K562 (cell line): ENCODE measurements around the gene SORCS2. TPM values are rescaled to one million over a fixed set of nuclear protein-coding genes. Genes with fewer than 3 reads are reported as not detected.

ENCODE experiments used
- ATAC-seq: fragments of 200-7000 bp; cut with Tn5 transposase; 3 replicates; pipeline ENCODE4 v1.9.1; 2020; ENCODE audit warnings: moderate library complexity
- BruUV-seq: library from RNA; stranded (reverse); fragments of 400-500 nt; replicated peaks from 2 replicates; lab custom pipeline; 2021; lab: Mats Ljungman, UMichigan
- CTCF ChIA-PET: fragments of 300-600 bp; formaldehyde crosslinking; extraction: SDS; loops from one replicate; lab custom pipeline; 2021; ENCODE audit warnings: low intra/inter-chr PET ratio; lab: Yijun Ruan, JAX
- POLR2A ChIA-PET: fragments of 300-600, 350-650 bp; sonication (Branson Sonifier 250); formaldehyde crosslinking; extraction: SDS; loops from one replicate; lab custom pipeline; 2021; ENCODE audit warnings: antibody characterized with exemption, inconsistent platforms; lab: Yijun Ruan, JAX
- DNase-seq, 4 experiments: peaks; one replicate each; pipeline versions ENCODE4 v3.0.0 to v3.0.0-alpha.2; 2011 to 2018; ENCODE audit warnings: low spot score in 3 of 4, mixed read lengths in 3 of 4; ENCODE audit errors: extremely low read depth in 1 of 4
- FAIRE-seq: peaks from 2 replicates; lab custom pipeline; 2011; peaks lifted over from hg19 to GRCh38; lab: Jason Lieb, UNC
- H2AFZ ChIP-seq: 2 replicates; pipeline ENCODE4 v1.6.0; 2011; ENCODE audit warnings: low read depth, low read length, control low read depth, inconsistent platforms
- H3K27ac ChIP-seq: fragments of 200-600 bp; 3 replicates; pipeline ENCODE4 v1.8.0; 2011; ENCODE audit warnings: low read depth, mild to moderate bottlenecking, control low read depth, inconsistent platforms, low read length, moderate library complexity, mixed read lengths; ENCODE audit errors: extremely low read depth
- H3K27me3 ChIP-seq, 2 experiments: fragments of 300-600 bp in 1 of 2; 2 replicates in 1 of 2; 3 replicates in 1 of 2; pipeline versions ENCODE4 v1.6.0 to v1.8.0; 2011; ENCODE audit warnings: inconsistent platforms in 2 of 2, low read length in 2 of 2, mild to moderate bottlenecking in 1 of 2, mixed read lengths in 1 of 2, moderate library complexity in 1 of 2; ENCODE audit not compliant: control insufficient read depth in 2 of 2, insufficient read depth in 2 of 2
- H3K36me3 ChIP-seq: fragments of 300-600 bp; 3 replicates; pipeline ENCODE4 v1.8.0; 2011; ENCODE audit warnings: mild to moderate bottlenecking, low read length, inconsistent platforms; ENCODE audit not compliant: control insufficient read depth, insufficient read depth
- H3K4me1 ChIP-seq, 2 experiments: fragments of 200-600 bp in 1 of 2; replicated peaks in 1 of 2; 2 replicates in 1 of 2; 3 replicates in 1 of 2; pipeline versions ENCODE4 v1.5.1 to v1.8.0; 2011; ENCODE audit warnings: inconsistent platforms in 2 of 2, low read length in 2 of 2, mild to moderate bottlenecking in 1 of 2, mixed read lengths in 1 of 2, moderate library complexity in 1 of 2; ENCODE audit not compliant: control insufficient read depth in 2 of 2, insufficient read depth in 2 of 2
- H3K4me2 ChIP-seq: 2 replicates; pipeline ENCODE4 v1.6.1; 2011; ENCODE audit warnings: low read length, control low read depth, inconsistent platforms, mixed read lengths; ENCODE audit not compliant: insufficient read depth
- H3K4me3 ChIP-seq: fragments of 200-600 bp; sonication (generic), shearing (Covaris generic); 2 replicates; pipeline ENCODE4 v1.5.1; 2016; ENCODE audit warnings: control low read depth, inconsistent platforms
- H3K79me2 ChIP-seq: fragments of 200-600 bp; 3 replicates; pipeline ENCODE4 v1.8.0; 2011; ENCODE audit warnings: low read length, inconsistent platforms; ENCODE audit not compliant: control insufficient read depth, insufficient read depth
- H3K9ac ChIP-seq, 2 experiments: 2 replicates each; pipeline versions ENCODE4 v1.6.0 to v1.6.1; 2011; ENCODE audit warnings: low read depth in 2 of 2, low read length in 2 of 2, control low read depth in 1 of 2, inconsistent platforms in 1 of 2, mild to moderate bottlenecking in 1 of 2, mixed read lengths in 1 of 2; ENCODE audit not compliant: insufficient read depth in 1 of 2
- H3K9me1 ChIP-seq: one replicate; pipeline ENCODE4 v1.6.0; 2011; ENCODE audit warnings: inconsistent platforms, mild to moderate bottlenecking, low read length, moderate library complexity; ENCODE audit not compliant: control insufficient read depth, insufficient read depth
- H3K9me3 ChIP-seq: replicated peaks from 2 replicates; pipeline ENCODE4 v1.5.1; 2011; ENCODE audit warnings: low read depth, low read length, inconsistent platforms; ENCODE audit not compliant: control insufficient read depth, insufficient read depth
- H4K20me1 ChIP-seq: replicated peaks from 2 replicates; pipeline ENCODE4 v1.6.1; 2011; ENCODE audit warnings: low read length, inconsistent platforms, mixed read lengths; ENCODE audit not compliant: control insufficient read depth, insufficient read depth
- E2F5 ChIP-seq: sonication (generic); formaldehyde crosslinking; IDR thresholded peaks from 2 replicates; pipeline ENCODE4 v1.8.0; 2022; ENCODE audit warnings: mild to moderate bottlenecking, missing genetic modification reagents
- KAT8 ChIP-seq: fragments of 450-650 bp; IDR thresholded peaks from 2 replicates; pipeline ENCODE4 v1.6.1; 2016; ENCODE audit warnings: low read depth, mild to moderate bottlenecking
- ZNF318 ChIP-seq, 2 experiments: fragments of 450-650 bp; IDR thresholded peaks; 2 replicates each; pipeline ENCODE4 v1.6.1; 2016; ENCODE audit warnings: mild to moderate bottlenecking in 2 of 2, borderline replicate concordance in 1 of 2, low read depth in 1 of 2, moderate library complexity in 1 of 2
- ZNF766 ChIP-seq: fragments of 200-800 bp; sonication (Bioruptor generic); conservative IDR thresholded peaks from 2 replicates; pipeline ENCODE4 v1.6.1; 2016; ENCODE audit warnings: missing genetic modification characterization, missing compliant biosample characterization
- WGBS: fragments of 100-300 bp; shearing (Covaris generic); methylation state at CpG from one replicate; pipeline ENCODE4 v1.1.6; 2016; ENCODE audit warnings: low coverage, mixed read lengths; ENCODE audit not compliant: insufficient coverage; ENCODE audit errors: missing lambda C conversion rate; 5-methylcytosine and 5-hydroxymethylcytosine counted together
- in situ Hi-C: fragments of 300-500 bp; cut with MboI; formaldehyde crosslinking; loops from 4 replicates; pipeline ENCODE4 v1.15.0; 2018; ENCODE audit warnings: inconsistent platforms, mixed read lengths
- intact Hi-C: fragments of 100-400 bp; cut with micrococcal nuclease; formaldehyde crosslinking; loops from 2 replicates; pipeline ENCODE4 v1.14.2; 2022
- polyA plus RNA-seq, 8 experiments: library from polyadenylated mRNA; depleted of rRNA in 4 of 8; stranded (reverse) in 5 of 8; unstranded in 3 of 8; fragments of >200 nt; fragmentation: Nextera tagmentation in 2 of 8; fragmentation: Illumina TruSeq in 1 of 8; extraction: Ambion mirVana in 2 of 8; extraction: Trizol in 1 of 8; gene quantifications; 2 replicates each; pipeline versions ENCODE4 v1.2.1 to v1.2.3, GENCODE V29; 2011 to 2014; ENCODE audit warnings: inconsistent platforms in 1 of 8, missing spikeins in 1 of 8
- total RNA-seq, 7 experiments: library from RNA; depleted of rRNA in 6 of 7; stranded (reverse); fragments of >200 nt in 6 of 7; fragmentation: Illumina TruSeq in 2 of 7; extraction: Trizol in 2 of 7; gene quantifications; 2 replicates each; pipeline versions ENCODE4 v1.2.1 to v1.2.3, GENCODE V29; 2011 to 2021; ENCODE audit warnings: low replicate concordance in 1 of 7
- TF ChIP-seq, protein P1 (sequence below): sonication (generic); formaldehyde crosslinking; IDR thresholded peaks from 2 replicates; pipeline ENCODE4 v1.8.0; 2023; ENCODE audit warnings: mild to moderate bottlenecking, missing genetic modification reagents
- TF ChIP-seq, protein P2 (sequence below), 2 experiments: fragments of 200-800 bp in 1 of 2; sonication (Bioruptor generic) in 1 of 2; sonication (generic) in 1 of 2; formaldehyde crosslinking in 1 of 2; IDR thresholded peaks in 1 of 2; conservative IDR thresholded peaks in 1 of 2; 2 replicates each; pipeline versions ENCODE4 v1.5.0 to v1.6.1; 2016 to 2020; ENCODE audit warnings: missing compliant biosample characterization in 1 of 2, missing genetic modification characterization in 1 of 2, missing genetic modification reagents in 1 of 2

Gene SORCS2
- total and polyA plus RNA-seq, 9 of the 15 experiments (the other 6 are each of a cell fraction or from before 2014, with no cell fraction given): not detected

DNA sequence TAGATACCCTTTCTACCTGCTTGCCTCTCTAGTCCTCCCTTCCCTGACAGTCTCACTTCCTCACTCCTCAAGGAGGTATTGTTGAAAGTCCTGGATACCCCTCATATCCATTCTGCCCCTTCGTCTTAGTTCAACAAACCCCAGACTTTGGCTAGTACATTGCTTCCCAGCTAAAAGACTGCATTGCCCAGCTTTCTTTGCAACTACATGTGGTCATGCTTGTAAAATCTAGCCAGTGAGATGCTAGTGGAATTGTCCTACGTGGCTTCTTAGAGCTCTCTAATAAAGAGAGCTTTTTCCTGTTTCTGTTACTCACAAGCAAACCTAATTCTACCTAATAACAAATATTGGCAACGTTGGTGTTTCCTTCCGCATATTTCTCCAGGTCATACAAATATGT, 480.3 kb downstream of the SORCS2 start:
- ChIA-PET CTCF (no interaction called here), POLR2A (interaction anchor here (0.9 to 1.2 kb wide), 2 partner anchors 9 to 11 kb away, joined by 3 to 4 read pairs; no protein-coding TSS in a partner anchor)
- DNase-seq (no peak), FAIRE-seq (no peak), ATAC-seq (no peak)
- no peaks in the 10 kb centered on the region for H4K20me1 ChIP-seq
- H3K36me3 ChIP-seq: no peaks in the 10 kb centered on the region
- no peaks in the 10 kb centered on the region for H3K9me3 ChIP-seq
- no peaks in the 10 kb centered on the region for H3K4me1 ChIP-seq
- intact Hi-C loops: no loop called here
- no peak overlapping the region for H3K4me3 ChIP-seq
- peaks cover 3 to 17% of the 10 kb centered on the region in 2 experiments; a peak in 3 of 5 replicates for H3K27me3 ChIP-seq
- no peak overlapping the region for H3K9ac ChIP-seq
- H3K27ac ChIP-seq: no peak overlapping the region
- BruUV-seq: no TSS peak
- H2AFZ ChIP-seq: no peak overlapping the region
- no peaks in the 10 kb centered on the region for H3K79me2 ChIP-seq
- in situ Hi-C loops: no loop called here
- no peak overlapping the region for H3K4me2 ChIP-seq
- 0% methylated on average over 4 of the region's 4 CpGs for WGBS
- H3K9me1 ChIP-seq: no peaks in the 10 kb centered on the region
- TF ChIP-seq ZNF766 (CRISPR knock-in tag) (no peak), ZNF318 (IDR thresholded peaks at IDR 0.05; ENCODE audit: borderline replicate concordance in 1 of 2, low read depth in 1 of 2) (no peak), E2F5 (CRISPR knock-in tag) (no peak), KAT8 (no peak)
- TF ChIP-seq, protein P1, sequence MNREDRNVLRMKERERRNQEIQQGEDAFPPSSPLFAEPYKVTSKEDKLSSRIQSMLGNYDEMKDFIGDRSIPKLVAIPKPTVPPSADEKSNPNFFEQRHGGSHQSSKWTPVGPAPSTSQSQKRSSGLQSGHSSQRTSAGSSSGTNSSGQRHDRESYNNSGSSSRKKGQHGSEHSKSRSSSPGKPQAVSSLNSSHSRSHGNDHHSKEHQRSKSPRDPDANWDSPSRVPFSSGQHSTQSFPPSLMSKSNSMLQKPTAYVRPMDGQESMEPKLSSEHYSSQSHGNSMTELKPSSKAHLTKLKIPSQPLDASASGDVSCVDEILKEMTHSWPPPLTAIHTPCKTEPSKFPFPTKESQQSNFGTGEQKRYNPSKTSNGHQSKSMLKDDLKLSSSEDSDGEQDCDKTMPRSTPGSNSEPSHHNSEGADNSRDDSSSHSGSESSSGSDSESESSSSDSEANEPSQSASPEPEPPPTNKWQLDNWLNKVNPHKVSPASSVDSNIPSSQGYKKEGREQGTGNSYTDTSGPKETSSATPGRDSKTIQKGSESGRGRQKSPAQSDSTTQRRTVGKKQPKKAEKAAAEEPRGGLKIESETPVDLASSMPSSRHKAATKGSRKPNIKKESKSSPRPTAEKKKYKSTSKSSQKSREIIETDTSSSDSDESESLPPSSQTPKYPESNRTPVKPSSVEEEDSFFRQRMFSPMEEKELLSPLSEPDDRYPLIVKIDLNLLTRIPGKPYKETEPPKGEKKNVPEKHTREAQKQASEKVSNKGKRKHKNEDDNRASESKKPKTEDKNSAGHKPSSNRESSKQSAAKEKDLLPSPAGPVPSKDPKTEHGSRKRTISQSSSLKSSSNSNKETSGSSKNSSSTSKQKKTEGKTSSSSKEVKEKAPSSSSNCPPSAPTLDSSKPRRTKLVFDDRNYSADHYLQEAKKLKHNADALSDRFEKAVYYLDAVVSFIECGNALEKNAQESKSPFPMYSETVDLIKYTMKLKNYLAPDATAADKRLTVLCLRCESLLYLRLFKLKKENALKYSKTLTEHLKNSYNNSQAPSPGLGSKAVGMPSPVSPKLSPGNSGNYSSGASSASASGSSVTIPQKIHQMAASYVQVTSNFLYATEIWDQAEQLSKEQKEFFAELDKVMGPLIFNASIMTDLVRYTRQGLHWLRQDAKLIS (CRISPR knock-in tag): no peak
- TF ChIP-seq, protein P2, sequence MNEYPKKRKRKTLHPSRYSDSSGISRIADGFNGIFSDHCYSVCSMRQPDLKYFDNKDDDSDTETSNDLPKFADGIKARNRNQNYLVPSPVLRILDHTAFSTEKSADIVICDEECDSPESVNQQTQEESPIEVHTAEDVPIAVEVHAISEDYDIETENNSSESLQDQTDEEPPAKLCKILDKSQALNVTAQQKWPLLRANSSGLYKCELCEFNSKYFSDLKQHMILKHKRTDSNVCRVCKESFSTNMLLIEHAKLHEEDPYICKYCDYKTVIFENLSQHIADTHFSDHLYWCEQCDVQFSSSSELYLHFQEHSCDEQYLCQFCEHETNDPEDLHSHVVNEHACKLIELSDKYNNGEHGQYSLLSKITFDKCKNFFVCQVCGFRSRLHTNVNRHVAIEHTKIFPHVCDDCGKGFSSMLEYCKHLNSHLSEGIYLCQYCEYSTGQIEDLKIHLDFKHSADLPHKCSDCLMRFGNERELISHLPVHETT (CRISPR knock-in tag; conservative IDR thresholded peaks at IDR 0.05 in 1 of 2, IDR thresholded peaks at IDR 0.05 in 1 of 2): no peak
